Fibroblast of villous mesenchyme (primary cell): ENCODE data around the gene ZSWIM6. TPM values are rescaled to one million over a fixed set of nuclear protein-coding genes. Genes with fewer than 3 reads are reported as not detected.

Source experiments
- DNase-seq: peaks from one replicate; pipeline ENCODE4 v3.0.0-alpha.2; 2010; ENCODE audit warnings: low read depth
- H3K4me3 ChIP-seq: 2 replicates; pipeline ENCODE4 v1.5.1; 2011; ENCODE audit warnings: low read depth, mild to moderate bottlenecking, low read length
- total RNA-seq: library from RNA; depleted of rRNA; stranded (reverse); fragments of >200 nt; gene quantifications from 2 replicates; pipeline ENCODE4 v1.2.3, GENCODE V29; 2012
- TF ChIP-seq, protein P1 (sequence below): IDR thresholded peaks from 2 replicates; pipeline ENCODE4 v1.5.1; 2012; ENCODE audit warnings: low read depth, mild to moderate bottlenecking, low read length; ENCODE audit not compliant: insufficient read depth

ZSWIM6 gene
- total RNA-seq, 1 donor: 16.4 TPM

DNA sequence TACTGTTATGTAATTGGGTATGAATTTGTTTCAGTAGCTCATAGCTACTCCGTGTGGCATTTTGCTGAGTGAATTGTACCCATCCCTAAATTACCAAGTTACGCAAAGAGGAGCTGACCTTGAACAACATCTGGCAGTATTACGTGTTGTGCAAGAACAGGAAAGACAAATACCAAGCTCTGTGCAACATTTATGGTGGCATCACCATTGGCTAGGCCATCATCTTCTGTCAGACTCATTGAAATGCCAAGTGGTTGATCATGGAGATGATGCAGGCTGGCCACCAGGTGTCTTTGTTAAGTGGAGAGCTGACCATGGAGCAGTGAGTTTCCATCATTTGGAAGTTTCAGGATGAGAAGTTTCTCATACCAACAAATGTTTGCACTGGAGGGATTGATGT, 15.0 kb downstream of the ZSWIM6 start:
- TF ChIP-seq, protein P1, sequence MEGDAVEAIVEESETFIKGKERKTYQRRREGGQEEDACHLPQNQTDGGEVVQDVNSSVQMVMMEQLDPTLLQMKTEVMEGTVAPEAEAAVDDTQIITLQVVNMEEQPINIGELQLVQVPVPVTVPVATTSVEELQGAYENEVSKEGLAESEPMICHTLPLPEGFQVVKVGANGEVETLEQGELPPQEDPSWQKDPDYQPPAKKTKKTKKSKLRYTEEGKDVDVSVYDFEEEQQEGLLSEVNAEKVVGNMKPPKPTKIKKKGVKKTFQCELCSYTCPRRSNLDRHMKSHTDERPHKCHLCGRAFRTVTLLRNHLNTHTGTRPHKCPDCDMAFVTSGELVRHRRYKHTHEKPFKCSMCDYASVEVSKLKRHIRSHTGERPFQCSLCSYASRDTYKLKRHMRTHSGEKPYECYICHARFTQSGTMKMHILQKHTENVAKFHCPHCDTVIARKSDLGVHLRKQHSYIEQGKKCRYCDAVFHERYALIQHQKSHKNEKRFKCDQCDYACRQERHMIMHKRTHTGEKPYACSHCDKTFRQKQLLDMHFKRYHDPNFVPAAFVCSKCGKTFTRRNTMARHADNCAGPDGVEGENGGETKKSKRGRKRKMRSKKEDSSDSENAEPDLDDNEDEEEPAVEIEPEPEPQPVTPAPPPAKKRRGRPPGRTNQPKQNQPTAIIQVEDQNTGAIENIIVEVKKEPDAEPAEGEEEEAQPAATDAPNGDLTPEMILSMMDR: no peak
- H3K4me3 ChIP-seq: no peak overlapping the region
- peak; percentile 37 for DNase-seq

DNA sequence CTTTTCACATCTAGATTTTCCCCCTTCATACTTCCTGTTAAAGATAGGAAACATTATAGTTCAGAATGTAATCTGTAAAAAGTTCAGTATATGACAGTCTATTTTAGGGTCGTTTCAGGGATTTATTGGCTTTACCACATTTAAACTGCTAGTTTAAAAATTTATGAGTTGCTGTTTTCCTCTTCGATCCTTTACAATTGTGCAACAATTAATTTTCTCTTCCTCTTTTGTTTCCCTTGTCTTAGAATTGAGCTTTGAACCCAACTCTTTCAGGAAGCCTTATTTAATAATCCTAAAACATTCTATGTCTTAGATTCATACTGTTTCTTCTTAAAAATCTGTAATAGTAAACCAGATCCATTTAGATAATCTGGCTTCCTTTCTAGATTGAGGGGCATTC, 16.4 kb downstream of the ZSWIM6 start:
- H3K4me3 ChIP-seq: no peak overlapping the region
- TF ChIP-seq, protein P1: no peak
- DNase-seq: no peak

DNA sequence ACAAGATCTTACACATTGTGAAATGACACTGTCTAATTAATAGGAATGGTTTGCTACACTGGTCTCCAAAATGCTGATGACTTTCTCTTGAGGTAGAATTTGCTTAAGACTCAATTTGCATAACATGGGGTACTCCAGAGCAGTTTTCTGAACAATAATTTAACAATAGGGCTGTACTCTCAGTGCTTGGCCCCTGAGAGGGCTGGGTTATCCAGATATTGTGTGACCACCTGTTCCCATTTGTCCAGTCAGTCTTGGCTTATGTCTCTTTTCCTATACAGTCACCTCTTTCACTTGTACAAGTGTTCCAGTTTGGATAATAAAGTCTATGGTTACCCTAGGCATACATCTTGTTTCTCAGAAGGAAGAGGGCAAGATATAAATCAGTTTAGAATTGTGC, 17.9 kb downstream of the ZSWIM6 start:
- no peak overlapping the region for H3K4me3 ChIP-seq
- TF ChIP-seq, protein P1: no peak
- no peak for DNase-seq

DNA sequence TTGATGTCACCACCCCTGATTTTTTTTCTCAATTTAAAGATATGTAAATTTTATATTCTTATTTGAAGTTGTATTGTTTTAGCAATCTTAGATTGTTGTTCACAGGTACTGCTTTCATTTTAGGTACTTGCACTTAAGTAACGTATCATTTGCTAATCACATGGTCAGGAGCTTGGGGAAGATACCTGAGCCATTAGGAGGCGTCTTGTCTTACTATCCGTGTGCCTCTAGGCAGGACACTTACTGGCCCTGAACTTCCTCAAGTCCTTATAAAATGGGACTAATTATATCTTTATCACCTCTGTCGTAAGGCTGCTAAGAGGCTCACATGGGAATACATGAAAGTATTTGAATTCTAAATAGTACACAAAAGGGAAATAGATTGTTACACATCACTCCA, 18.5 kb downstream of the ZSWIM6 start:
- TF ChIP-seq, protein P1: no peak
- no peak overlapping the region for H3K4me3 ChIP-seq
- no peak for DNase-seq

DNA sequence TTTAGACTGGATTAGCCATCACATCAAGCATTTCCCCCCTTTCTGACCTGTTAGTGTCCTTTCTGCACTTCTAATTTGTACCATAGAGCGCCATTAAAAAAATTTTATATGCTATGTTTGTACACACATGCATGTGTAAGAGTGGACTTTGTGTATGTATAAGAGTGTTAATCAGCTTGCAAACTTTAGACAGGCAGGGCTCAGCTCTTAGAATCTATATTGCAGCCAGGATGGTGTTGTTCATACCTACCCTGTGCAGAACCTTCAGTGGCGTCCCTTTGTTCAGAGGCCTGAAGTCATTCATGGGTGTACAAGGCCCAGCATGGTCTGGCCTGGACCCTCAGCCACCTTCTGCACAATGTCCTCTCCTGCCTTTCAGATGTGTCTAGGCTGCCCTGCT, 19.7 kb downstream of the ZSWIM6 start:
- TF ChIP-seq, protein P1: no peak
- no peak for DNase-seq
- H3K4me3 ChIP-seq: no peak overlapping the region

DNA sequence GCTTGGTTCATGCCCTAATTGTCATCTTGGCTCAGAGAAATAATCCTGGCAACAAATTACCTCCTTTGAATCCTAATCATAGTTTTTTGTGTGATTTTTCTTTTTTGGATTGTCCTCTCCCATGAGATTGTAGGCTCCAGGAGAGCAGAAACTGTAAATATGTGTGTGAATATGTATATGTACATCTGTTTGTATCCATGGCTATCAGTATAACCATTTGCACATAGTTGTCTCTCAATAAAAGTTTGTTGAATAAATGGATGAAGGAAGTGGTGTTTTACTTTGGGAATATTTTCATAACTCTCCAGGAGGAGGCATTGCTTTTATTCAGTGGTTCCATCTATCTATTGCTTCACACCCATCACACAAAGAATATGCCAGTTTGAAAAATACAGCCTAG, 20.1 kb downstream of the ZSWIM6 start:
- no peak overlapping the region for H3K4me3 ChIP-seq
- TF ChIP-seq, protein P1: no peak
- DNase-seq: no peak

DNA sequence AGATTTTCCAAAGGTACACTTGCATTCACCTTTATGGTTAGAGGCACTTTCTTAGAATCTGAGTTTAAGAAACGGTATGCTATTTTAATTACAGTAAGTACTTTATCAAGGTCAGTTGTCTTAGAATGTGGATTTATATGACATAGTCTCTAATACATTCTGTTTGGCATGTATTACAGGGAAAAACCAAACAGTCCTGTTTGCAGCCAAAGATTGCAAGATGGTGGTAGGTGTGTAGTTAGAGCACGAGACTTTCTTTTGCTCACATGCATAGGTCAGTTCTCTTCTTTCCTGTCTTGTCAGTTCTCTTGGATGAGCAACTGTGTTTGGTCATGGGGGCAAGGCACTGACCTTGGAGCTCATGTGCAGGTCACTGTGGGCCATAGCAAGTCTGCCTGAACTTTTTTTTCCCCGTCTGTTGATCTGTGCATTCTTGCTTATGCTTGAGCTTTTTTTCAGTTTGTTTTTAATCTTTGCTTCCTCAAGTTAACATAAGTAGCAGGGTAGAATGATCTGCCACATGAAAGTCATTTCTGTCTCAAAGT, 20.6 kb downstream of the ZSWIM6 start:
- H3K4me3 ChIP-seq: no peak overlapping the region
- no peak for DNase-seq
- TF ChIP-seq, protein P1: no peak
